Neuron (in vitro differentiated cells): ENCODE measurements around the gene ATP5F1E.

Source experiments
- H2AFZ ChIP-seq: one replicate; pipeline ENCODE4 v1.6.1; 2013; ENCODE audit warnings: low read depth, mild to moderate bottlenecking, inconsistent platforms, low read length, moderate library complexity
- H3K27me3 ChIP-seq: one replicate; pipeline ENCODE4 v1.6.1; 2013; ENCODE audit warnings: low read length; ENCODE audit not compliant: insufficient read depth
- H3K36me3 ChIP-seq: one replicate; pipeline ENCODE4 v1.6.1; 2013; ENCODE audit warnings: low read length; ENCODE audit not compliant: insufficient read depth
- H3K4me1 ChIP-seq: one replicate; pipeline ENCODE4 v1.6.1; 2013; ENCODE audit warnings: low read length; ENCODE audit not compliant: insufficient read depth
- H3K4me3 ChIP-seq: 2 replicates; pipeline ENCODE4 v1.5.1; 2013; ENCODE audit warnings: mild to moderate bottlenecking, low read length, moderate library complexity
- H3K9me3 ChIP-seq: one replicate; pipeline ENCODE4 v1.6.1; 2013; ENCODE audit warnings: low read length

The ATP5F1E gene

GRCh38 chr20:58994390-58995159, 37.6 kb downstream of the ATP5F1E start:
- no peak overlapping the region for H3K4me3 ChIP-seq
- peaks cover 57% of the 10 kb centered on the region for H3K36me3 ChIP-seq
- H3K4me1 ChIP-seq, result no peaks in the 10 kb centered on the region
- H3K9me3 ChIP-seq, result no peaks in the 10 kb centered on the region
- no peak overlapping the region for H2AFZ ChIP-seq
- H3K27me3 ChIP-seq, result no peaks in the 10 kb centered on the region

DNA sequence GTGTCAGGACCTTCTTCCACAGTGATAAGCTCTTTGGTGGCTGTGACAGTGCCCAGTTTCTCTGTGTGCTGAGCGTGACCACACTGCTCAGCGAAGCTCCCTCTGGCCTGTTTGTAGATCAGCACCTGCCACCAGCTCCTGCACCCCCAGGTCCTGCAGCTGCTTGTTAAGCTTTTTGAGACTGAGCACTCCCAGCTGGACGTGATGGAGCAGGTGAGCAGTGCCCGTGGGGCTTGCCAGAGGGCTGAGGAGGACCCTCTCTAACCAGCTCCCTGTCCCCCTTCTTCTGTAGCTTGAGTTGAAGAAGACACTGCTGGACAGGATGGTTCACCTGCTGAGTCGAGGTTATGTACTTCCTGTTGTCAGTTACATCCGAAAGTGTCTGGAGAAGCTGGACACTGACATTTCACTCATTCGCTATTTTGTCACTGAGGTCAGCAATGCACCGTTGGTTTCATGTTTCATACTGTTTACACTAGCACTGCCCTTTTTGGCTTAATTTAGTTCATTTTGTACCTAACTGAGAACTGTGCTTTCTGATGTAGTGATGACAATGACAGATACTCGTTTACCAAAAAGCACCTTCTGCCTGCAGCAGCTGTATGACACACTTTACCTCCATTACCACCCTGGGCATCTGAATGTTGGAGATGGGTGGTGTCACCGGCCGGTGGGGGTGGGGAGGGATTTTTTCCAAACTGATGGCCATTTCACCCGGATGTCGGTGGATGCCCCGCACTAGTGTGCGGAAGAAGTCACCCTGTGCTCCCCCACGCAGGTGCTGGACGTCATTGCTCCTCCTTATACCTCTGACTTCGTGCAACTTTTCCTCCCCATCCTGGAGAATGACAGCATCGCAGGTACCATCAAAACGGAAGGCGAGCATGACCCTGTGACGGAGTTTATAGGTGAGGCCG, 38.5 kb downstream of the ATP5F1E start:
- Histone ChIP-seq H3K9me3 (no peaks in the 10 kb centered on the region), H3K4me1 (no peaks in the 10 kb centered on the region), H3K27me3 (no peaks in the 10 kb centered on the region), H3K4me3 (no peak overlapping the region), H2AFZ (no peak overlapping the region), H3K36me3 (peaks cover 67% of the 10 kb centered on the region)

DNA sequence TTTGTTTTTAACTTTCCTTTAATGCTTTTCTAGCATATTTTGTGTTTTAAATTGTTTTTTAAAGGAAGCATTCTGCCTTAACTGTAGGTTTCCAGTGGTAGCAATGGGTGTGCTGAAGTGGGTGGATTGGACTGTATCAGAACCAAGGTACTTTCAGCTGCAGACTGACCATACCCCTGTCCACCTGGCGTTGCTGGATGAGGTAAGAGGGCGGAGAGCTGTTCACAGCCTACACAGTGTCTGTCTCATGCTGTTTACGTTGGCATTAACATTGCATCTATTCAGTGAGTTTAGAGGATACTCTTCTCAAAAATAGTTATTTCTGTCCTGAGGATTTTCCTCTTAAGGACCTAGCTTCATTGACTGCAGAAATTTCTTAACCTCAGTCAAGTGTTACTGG, 39.2 kb downstream of the ATP5F1E start:
- no peaks in the 10 kb centered on the region for H3K4me1 ChIP-seq
- H3K4me3 ChIP-seq, result no peak overlapping the region
- peaks cover 74% of the 10 kb centered on the region for H3K36me3 ChIP-seq

DNA sequence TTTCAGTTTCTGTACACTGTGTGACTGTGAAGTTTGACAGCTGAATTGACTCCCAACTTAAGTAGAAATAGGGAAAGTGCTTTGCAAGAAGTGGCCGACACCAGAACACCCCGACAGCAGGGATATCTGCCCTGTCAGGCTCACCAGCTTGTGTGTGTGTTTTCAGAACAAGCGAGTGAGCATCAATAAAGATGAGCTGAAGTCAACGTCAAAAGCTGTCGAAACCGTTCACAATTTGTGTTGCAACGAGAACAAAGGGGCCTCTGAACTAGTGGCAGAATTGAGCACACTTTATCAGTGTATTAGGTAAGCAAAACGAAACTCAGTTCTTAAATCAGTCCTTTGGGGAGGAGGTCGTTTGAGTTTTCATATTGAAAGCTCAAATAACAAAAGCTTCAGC, 40.4 kb downstream of the ATP5F1E start:
- no peaks in the 10 kb centered on the region for H3K27me3 ChIP-seq
- H2AFZ ChIP-seq, result no peak overlapping the region
- H3K4me3 ChIP-seq, result no peak overlapping the region
- H3K36me3 ChIP-seq, result peaks cover 86% of the 10 kb centered on the region
- no peaks in the 10 kb centered on the region for H3K9me3 ChIP-seq
- H3K4me1 ChIP-seq, result no peaks in the 10 kb centered on the region

More for the DNA sequence above, 39.2 kb downstream of the ATP5F1E start:
- no peak overlapping the region for H2AFZ ChIP-seq
- no peaks in the 10 kb centered on the region for H3K9me3 ChIP-seq
- H3K27me3 ChIP-seq, result no peaks in the 10 kb centered on the region

DNA sequence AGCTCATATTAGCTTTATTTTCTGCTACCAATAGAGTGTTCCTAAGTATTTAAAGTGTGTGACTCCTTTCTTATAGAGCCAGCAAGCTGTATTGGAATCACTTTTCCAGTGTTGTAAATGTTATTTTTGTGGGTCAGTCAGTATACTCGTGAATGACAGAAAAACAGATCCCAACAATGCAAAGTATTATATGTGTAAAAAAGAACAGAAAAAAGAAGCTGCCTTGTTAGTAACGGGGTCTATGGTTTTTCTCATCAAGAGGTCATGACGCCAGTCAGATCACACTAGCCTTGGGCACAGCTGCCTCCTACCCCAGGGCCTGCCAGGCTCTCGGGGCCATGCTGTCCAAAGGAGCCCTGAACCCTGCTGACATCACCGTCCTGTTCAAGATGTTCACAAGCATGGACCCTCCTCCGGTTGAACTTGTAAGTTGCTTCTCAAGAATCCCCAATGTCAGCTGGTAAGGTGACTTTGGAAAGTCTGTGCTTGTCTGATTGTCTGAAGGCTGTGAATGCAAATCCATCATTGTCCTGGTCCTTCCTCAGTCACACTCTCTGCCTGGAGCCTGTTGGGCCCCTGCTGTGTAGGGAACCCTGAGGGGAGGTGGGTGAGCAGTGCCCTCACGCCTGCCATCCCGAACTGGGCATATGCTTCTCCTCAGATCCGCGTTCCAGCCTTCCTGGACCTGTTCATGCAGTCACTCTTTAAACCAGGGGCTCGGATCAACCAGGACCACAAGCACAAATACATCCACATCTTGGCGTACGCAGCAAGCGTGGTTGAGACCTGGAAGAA, 41.3 kb downstream of the ATP5F1E start:
- no peak overlapping the region for H2AFZ ChIP-seq
- no peaks in the 10 kb centered on the region for H3K4me1 ChIP-seq
- no peak overlapping the region for H3K4me3 ChIP-seq
- peaks cover 92% of the 10 kb centered on the region for H3K36me3 ChIP-seq
- no peaks in the 10 kb centered on the region for H3K9me3 ChIP-seq
- H3K27me3 ChIP-seq, result no peaks in the 10 kb centered on the region

- no peaks in the 10 kb centered on the region for H3K27me3 ChIP-seq
- H3K4me3 ChIP-seq, result no peak overlapping the region
- H2AFZ ChIP-seq, result no peak overlapping the region
- no peaks in the 10 kb centered on the region for H3K4me1 ChIP-seq
- no peaks in the 10 kb centered on the region for H3K9me3 ChIP-seq
- peaks cover 82% of the 10 kb centered on the region for H3K36me3 ChIP-seq
Observed at GRCh38 chr20:58989196-58989595, 42.9 kb downstream of the ATP5F1E start.

GRCh38 chr20:58988565-58988882, 43.6 kb downstream of the ATP5F1E start:
- Histone ChIP-seq H2AFZ (no peak overlapping the region), H3K27me3 (no peaks in the 10 kb centered on the region), H3K36me3 (peaks cover 76% of the 10 kb centered on the region), H3K4me1 (no peaks in the 10 kb centered on the region), H3K4me3 (no peak overlapping the region), H3K9me3 (no peaks in the 10 kb centered on the region)

- Histone ChIP-seq H2AFZ (no peak overlapping the region), H3K4me3 (no peak overlapping the region), H3K27me3 (no peaks in the 10 kb centered on the region), H3K36me3 (peaks cover 70% of the 10 kb centered on the region), H3K9me3 (no peaks in the 10 kb centered on the region), H3K4me1 (no peaks in the 10 kb centered on the region)
Observed at GRCh38 chr20:58987790-58988564, 44.2 kb downstream of the ATP5F1E start.

DNA sequence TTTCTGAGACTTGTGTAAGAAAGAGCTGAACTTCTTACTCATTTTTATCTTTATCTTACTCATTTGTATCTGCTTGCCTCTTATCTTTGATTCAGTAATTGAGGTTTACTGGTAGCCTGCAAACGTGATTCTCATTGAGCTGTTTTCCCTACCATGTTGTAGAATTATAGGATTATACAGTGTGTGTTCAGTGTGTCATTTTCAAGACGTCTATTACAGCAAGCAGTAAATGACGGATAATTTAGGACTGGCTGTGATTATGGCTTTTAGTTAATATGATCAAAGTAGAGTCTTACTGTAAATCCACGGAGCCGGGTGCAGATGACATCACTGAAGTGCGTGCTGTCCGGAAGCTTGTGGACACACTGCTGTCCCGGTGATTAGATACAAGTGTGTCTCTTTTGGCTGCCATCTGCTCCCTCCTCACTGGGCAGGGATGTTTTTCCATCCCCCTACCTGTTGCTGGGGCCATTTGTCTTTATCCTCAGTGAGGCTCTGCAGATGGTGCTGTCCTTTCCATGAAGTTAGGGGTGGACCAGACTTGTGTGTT, 45.1 kb downstream of the ATP5F1E start:
- Histone ChIP-seq H3K9me3 (no peaks in the 10 kb centered on the region), H2AFZ (no peak overlapping the region), H3K4me3 (no peak overlapping the region), H3K36me3 (peaks cover 61% of the 10 kb centered on the region), H3K27me3 (no peaks in the 10 kb centered on the region), H3K4me1 (no peaks in the 10 kb centered on the region)

GRCh38 chr20:58986286-58986967, 45.7 kb downstream of the ATP5F1E start:
- no peaks in the 10 kb centered on the region for H3K27me3 ChIP-seq
- H3K36me3 ChIP-seq, result peaks cover 55% of the 10 kb centered on the region

GRCh38 chr20:58985656-58986055, 46.5 kb downstream of the ATP5F1E start:
- Histone ChIP-seq H3K27me3 (no peaks in the 10 kb centered on the region), H3K9me3 (no peaks in the 10 kb centered on the region), H2AFZ (no peak overlapping the region), H3K4me3 (no peak overlapping the region), H3K4me1 (no peaks in the 10 kb centered on the region), H3K36me3 (peaks cover 47% of the 10 kb centered on the region)

More at GRCh38 chr20:58986286-58986967, 45.7 kb downstream of the ATP5F1E start:
- Histone ChIP-seq H2AFZ (no peak overlapping the region), H3K4me1 (no peaks in the 10 kb centered on the region), H3K9me3 (no peaks in the 10 kb centered on the region), H3K4me3 (no peak overlapping the region)

DNA sequence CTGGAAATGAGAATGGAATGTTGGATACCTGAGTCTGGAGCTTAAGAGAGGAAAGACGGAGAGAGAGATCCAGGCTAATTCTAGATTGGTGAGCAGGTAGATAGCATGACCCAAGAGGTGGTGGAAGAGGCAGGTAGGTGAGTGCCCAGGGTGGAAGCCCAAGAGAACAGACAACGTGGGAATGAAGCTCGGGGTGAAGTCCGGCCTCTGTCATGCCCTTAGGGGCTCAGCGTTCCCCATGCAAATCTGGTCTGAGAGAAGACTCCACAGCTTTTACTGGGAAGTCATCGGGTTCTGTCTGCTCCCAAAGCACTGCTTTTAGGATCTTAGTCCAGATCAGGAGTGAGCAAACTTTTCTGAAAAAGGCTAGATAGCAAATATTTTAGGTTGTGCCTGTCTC, 47.4 kb downstream of the ATP5F1E start:
- Histone ChIP-seq H2AFZ (no peak overlapping the region), H3K9me3 (no peaks in the 10 kb centered on the region), H3K4me1 (no peaks in the 10 kb centered on the region), H3K4me3 (no peak overlapping the region), H3K27me3 (no peaks in the 10 kb centered on the region), H3K36me3 (peaks cover 41% of the 10 kb centered on the region)
